ENCODE measurements around the gene LRWD1. TPM values are rescaled to one million over a fixed set of nuclear protein-coding genes. Genes with fewer than 3 reads are reported as not detected.

The LRWD1 gene
- total and polyA plus RNA-seq, 2 of the 13 experiments (the other 11 are each of a cell fraction or from before 2014, with no cell fraction given) = 8.5 to 16.3 TPM

- TF ChIP-seq, protein P1, sequence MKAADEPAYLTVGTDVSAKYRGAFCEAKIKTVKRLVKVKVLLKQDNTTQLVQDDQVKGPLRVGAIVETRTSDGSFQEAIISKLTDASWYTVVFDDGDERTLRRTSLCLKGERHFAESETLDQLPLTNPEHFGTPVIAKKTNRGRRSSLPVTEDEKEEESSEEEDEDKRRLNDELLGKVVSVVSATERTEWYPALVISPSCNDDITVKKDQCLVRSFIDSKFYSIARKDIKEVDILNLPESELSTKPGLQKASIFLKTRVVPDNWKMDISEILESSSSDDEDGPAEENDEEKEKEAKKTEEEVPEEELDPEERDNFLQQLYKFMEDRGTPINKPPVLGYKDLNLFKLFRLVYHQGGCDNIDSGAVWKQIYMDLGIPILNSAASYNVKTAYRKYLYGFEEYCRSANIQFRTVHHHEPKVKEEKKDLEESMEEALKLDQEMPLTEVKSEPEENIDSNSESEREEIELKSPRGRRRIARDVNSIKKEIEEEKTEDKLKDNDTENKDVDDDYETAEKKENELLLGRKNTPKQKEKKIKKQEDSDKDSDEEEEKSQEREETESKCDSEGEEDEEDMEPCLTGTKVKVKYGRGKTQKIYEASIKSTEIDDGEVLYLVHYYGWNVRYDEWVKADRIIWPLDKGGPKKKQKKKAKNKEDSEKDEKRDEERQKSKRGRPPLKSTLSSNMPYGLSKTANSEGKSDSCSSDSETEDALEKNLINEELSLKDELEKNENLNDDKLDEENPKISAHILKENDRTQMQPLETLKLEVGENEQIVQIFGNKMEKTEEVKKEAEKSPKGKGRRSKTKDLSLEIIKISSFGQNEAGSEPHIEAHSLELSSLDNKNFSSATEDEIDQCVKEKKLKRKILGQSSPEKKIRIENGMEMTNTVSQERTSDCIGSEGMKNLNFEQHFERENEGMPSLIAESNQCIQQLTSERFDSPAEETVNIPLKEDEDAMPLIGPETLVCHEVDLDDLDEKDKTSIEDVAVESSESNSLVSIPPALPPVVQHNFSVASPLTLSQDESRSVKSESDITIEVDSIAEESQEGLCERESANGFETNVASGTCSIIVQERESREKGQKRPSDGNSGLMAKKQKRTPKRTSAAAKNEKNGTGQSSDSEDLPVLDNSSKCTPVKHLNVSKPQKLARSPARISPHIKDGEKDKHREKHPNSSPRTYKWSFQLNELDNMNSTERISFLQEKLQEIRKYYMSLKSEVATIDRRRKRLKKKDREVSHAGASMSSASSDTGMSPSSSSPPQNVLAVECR (CRISPR knock-in tag; IDR thresholded peaks at IDR 0.05; ENCODE audit: borderline replicate concordance) = peak; percentile 58; the same call in 1 of the 2 replicates
- TF ChIP-seq ZNF605 (CRISPR knock-in tag; IDR thresholded peaks at IDR 0.05) (no peak), ZNF460 (CRISPR knock-in tag; IDR thresholded peaks at IDR 0.05; ENCODE audit: borderline replicate concordance) (no peak), RAD51 (IDR thresholded peaks at IDR 0.05; ENCODE audit: borderline replicate concordance) (no peak), AGO1 (IDR thresholded peaks at IDR 0.05; ENCODE audit: low read depth, low read length, poor library complexity, severe bottlenecking) (peak; percentile 44), NR2F6 (IDR thresholded peaks at IDR 0.05) (no peak), NR2F6 (CRISPR knock-in tag; IDR thresholded peaks at IDR 0.05) (0 out of 2 replicates have a peak, but pooled peaks have one; percentile 14), ZNF724P (CRISPR knock-in tag; IDR thresholded peaks at IDR 0.05; ENCODE audit: borderline replicate concordance) (no peak), THAP9 (CRISPR knock-in tag; IDR thresholded peaks at IDR 0.05; ENCODE audit: borderline replicate concordance) (peak; percentile 98), MYC (CRISPR knock-in tag; IDR thresholded peaks at IDR 0.05; ENCODE audit: borderline replicate concordance) (peak; percentile 72), ZNF543 (CRISPR knock-in tag; IDR thresholded peaks at IDR 0.05) (no peak), PPARG (CRISPR knock-in tag; conservative IDR thresholded peaks at IDR 0.05) (no peak)
- TF ChIP-seq, protein P2, sequence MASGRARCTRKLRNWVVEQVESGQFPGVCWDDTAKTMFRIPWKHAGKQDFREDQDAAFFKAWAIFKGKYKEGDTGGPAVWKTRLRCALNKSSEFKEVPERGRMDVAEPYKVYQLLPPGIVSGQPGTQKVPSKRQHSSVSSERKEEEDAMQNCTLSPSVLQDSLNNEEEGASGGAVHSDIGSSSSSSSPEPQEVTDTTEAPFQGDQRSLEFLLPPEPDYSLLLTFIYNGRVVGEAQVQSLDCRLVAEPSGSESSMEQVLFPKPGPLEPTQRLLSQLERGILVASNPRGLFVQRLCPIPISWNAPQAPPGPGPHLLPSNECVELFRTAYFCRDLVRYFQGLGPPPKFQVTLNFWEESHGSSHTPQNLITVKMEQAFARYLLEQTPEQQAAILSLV (CRISPR knock-in tag; IDR thresholded peaks at IDR 0.05; ENCODE audit: borderline replicate concordance) = peak; percentile 27; the same call in 1 of the 2 replicates
- TF ChIP-seq, protein P3, sequence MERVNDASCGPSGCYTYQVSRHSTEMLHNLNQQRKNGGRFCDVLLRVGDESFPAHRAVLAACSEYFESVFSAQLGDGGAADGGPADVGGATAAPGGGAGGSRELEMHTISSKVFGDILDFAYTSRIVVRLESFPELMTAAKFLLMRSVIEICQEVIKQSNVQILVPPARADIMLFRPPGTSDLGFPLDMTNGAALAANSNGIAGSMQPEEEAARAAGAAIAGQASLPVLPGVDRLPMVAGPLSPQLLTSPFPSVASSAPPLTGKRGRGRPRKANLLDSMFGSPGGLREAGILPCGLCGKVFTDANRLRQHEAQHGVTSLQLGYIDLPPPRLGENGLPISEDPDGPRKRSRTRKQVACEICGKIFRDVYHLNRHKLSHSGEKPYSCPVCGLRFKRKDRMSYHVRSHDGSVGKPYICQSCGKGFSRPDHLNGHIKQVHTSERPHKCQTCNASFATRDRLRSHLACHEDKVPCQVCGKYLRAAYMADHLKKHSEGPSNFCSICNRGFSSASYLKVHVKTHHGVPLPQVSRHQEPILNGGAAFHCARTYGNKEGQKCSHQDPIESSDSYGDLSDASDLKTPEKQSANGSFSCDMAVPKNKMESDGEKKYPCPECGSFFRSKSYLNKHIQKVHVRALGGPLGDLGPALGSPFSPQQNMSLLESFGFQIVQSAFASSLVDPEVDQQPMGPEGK (CRISPR knock-in tag; IDR thresholded peaks at IDR 0.05) = peak; percentile 35
Measured at GRCh38 chr7:102451371-102452054, 13.3 kb upstream of the LRWD1 start (continued).
